Measurements from ENCODE around the gene SIGMAR1. TPM values are rescaled to one million over a fixed set of nuclear protein-coding genes. Genes with fewer than 3 reads are reported as not detected.

Gene SIGMAR1
- total RNA-seq, 1 experiment from 2014 or later: 165 TPM

- Histone ChIP-seq H3K27ac (ENCODE audit: low read depth, low read length, poor library complexity, severe bottlenecking) (no peak overlapping the region), H3K36me3 (ENCODE audit: insufficient read depth, low read length, poor library complexity, severe bottlenecking) (no peaks in the 10 kb centered on the region), H3K4me3 (ENCODE audit: low read depth, low read length, poor library complexity, severe bottlenecking) (no peak overlapping the region), H3K9me3 (ENCODE audit: low read depth, low read length, poor library complexity, severe bottlenecking) (no peaks in the 10 kb centered on the region), H3K27me3 (replicated peaks; ENCODE audit: insufficient read depth, low read depth, low read length, poor library complexity) (no peaks in the 10 kb centered on the region), H3K4me1 (ENCODE audit: insufficient read depth, low read length, poor library complexity, severe bottlenecking) (no peaks in the 10 kb centered on the region)
- TF ChIP-seq CTCF (conservative IDR thresholded peaks at IDR 0.05; ENCODE audit: low read depth, low read length): no peak
- no peak for TF ChIP-seq EZH2 (IDR thresholded peaks at IDR 0.05; ENCODE audit: borderline replicate concordance, low read depth, low read length, poor library complexity, severe bottlenecking)
- ChIA-PET POLR2A (ENCODE audit: low non-redundant PET) (no interaction called here), CTCF (no interaction called here)
- intact Hi-C loops (cut with micrococcal nuclease; ENCODE audit: unreplicated experiment): loop anchor here (5.0 kb wide), 1 partner anchor 99 kb away; no protein-coding TSS in a partner anchor
- DNase-seq (ENCODE audit: low spot score): no peak
- no TSS peak for BruUV-seq (replicated peaks)
These were observed 36.7 kb downstream of the SIGMAR1 start for GRCh38 chr9:34600908-34601307.

GRCh38 chr9:34599546-34599945 is 38.0 kb downstream of the SIGMAR1 start:
- Histone ChIP-seq H3K9me3 (ENCODE audit: low read depth, low read length, poor library complexity, severe bottlenecking) (no peaks in the 10 kb centered on the region), H3K36me3 (ENCODE audit: insufficient read depth, low read length, poor library complexity, severe bottlenecking) (no peaks in the 10 kb centered on the region), H3K27ac (ENCODE audit: low read depth, low read length, poor library complexity, severe bottlenecking) (no peak overlapping the region), H3K4me3 (ENCODE audit: low read depth, low read length, poor library complexity, severe bottlenecking) (no peak overlapping the region), H3K27me3 (replicated peaks; ENCODE audit: insufficient read depth, low read depth, low read length, poor library complexity) (no peaks in the 10 kb centered on the region), H3K4me1 (ENCODE audit: insufficient read depth, low read length, poor library complexity, severe bottlenecking) (no peaks in the 10 kb centered on the region)
- ChIA-PET POLR2A (ENCODE audit: low non-redundant PET) (no interaction called here), CTCF (no interaction called here)
- BruUV-seq (replicated peaks): no TSS peak
- no peak for DNase-seq (ENCODE audit: low spot score)
- TF ChIP-seq EZH2 (IDR thresholded peaks at IDR 0.05; ENCODE audit: borderline replicate concordance, low read depth, low read length, poor library complexity, severe bottlenecking) (no peak), CTCF (conservative IDR thresholded peaks at IDR 0.05; ENCODE audit: low read depth, low read length) (no peak)
- intact Hi-C loops (cut with micrococcal nuclease; ENCODE audit: unreplicated experiment): no loop called here

DNA sequence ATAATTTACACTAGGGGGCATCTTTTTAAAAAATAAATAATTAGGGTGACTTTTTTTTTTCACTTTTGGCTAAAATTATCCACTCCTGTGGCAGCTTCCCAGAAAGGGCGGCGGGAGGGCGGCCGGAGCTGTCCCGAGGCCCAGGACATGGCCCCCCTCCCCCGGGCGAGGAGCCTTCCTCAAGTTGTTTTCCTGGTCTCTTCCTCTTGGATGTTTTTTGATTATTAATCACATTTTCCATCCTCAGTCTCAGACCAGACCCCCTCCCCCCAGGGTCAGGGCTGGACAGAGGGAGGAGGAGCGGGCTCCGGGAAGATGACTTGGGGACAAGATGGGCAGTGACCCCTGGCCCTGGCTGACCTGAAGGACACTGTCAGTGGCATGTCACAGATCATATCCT is 43.4 kb downstream of the SIGMAR1 start:
- Histone ChIP-seq H3K9me3 (ENCODE audit: low read depth, low read length, poor library complexity, severe bottlenecking) (no peaks in the 10 kb centered on the region), H3K27me3 (replicated peaks; ENCODE audit: insufficient read depth, low read depth, low read length, poor library complexity) (peaks cover 12% of the 10 kb centered on the region), H3K4me3 (ENCODE audit: low read depth, low read length, poor library complexity, severe bottlenecking) (no peak overlapping the region), H3K36me3 (ENCODE audit: insufficient read depth, low read length, poor library complexity, severe bottlenecking) (no peaks in the 10 kb centered on the region), H3K27ac (ENCODE audit: low read depth, low read length, poor library complexity, severe bottlenecking) (no peak overlapping the region), H3K4me1 (ENCODE audit: insufficient read depth, low read length, poor library complexity, severe bottlenecking) (peaks cover 9% of the 10 kb centered on the region)
- TF ChIP-seq CTCF (conservative IDR thresholded peaks at IDR 0.05; ENCODE audit: low read depth, low read length): no peak
- TF ChIP-seq EZH2 (IDR thresholded peaks at IDR 0.05; ENCODE audit: borderline replicate concordance, low read depth, low read length, poor library complexity, severe bottlenecking): no peak
- POLR2A ChIA-PET (ENCODE audit: low non-redundant PET): no interaction called here
- DNase-seq (ENCODE audit: low spot score): no peak
- CTCF ChIA-PET: no interaction called here
- no TSS peak for BruUV-seq (replicated peaks)
- intact Hi-C loops (cut with micrococcal nuclease; ENCODE audit: unreplicated experiment): loop anchor here (5.0 kb wide), 1 partner anchor 262 kb away; no protein-coding TSS in a partner anchor
